ENCODE data around the gene SLA2.

Gene SLA2

GRCh38 chr20:36631646-36632045 lies 14.3 kb downstream of the SLA2 start:
- Histone ChIP-seq H3K27me3 (ENCODE audit: insufficient read depth, low read length) (no peaks in the 10 kb centered on the region), H3K79me2 (ENCODE audit: control insufficient read depth, insufficient read depth, low read length, unreplicated experiment) (no peaks in the 10 kb centered on the region), H3K27ac (ENCODE audit: low read depth, low read length) (no peak overlapping the region), H3K4me3 (ENCODE audit: low read depth, low read length) (no peak overlapping the region), H3K4me1 (ENCODE audit: control insufficient read depth, insufficient read depth, low read length, unreplicated experiment) (no peaks in the 10 kb centered on the region), H3K36me3 (ENCODE audit: insufficient read depth, low read length) (no peaks in the 10 kb centered on the region), H2AFZ (ENCODE audit: low read length, unreplicated experiment) (no peak overlapping the region)

DNA sequence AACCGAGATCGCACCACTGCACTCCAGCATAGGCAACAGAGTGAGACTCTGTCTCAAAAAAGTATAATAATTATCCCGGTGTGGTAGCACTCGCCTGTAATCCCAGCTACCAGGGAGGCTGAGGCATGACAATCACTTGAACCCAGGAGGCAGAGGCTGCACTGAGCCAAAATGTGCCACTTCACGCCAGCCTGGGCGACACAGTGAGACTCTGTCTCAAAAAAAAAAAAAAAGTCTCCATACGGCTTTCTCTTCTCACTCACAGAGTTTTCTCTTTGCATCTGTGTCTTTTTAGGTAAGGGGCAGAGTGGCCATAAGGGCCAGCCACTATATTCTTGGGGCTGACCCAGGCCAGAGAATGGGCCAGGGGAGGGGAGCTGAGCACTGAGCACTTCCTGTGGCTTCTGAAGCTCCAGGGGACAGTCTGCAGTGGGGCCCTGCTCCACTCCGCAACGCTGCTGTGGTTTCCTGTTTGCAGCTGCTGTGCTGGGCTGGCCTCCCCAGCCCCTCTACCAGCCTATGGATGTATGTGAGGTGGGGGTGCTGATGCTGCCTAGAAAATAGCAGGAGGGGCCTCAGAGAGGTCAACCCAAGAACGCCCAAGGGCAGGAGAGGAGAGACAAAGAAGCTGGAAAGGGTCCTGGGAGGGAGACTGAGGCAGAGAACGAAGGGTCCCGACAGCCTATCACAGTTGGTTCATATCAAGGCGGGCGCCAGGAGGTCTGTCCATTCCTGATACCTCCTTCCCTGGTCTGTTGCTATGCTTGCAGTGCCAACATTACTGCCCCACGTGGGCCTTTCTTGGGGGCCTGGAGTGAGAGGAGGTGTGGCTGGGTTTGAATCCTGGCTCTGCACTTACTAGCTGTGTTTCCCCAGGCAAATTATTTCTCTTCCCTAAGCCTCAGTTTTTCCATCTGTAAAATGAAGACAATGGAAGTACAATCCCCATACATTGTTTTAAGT lies 16.0 kb downstream of the SLA2 start:
- Histone ChIP-seq H3K27me3 (ENCODE audit: insufficient read depth, low read length) (no peaks in the 10 kb centered on the region), H3K79me2 (ENCODE audit: control insufficient read depth, insufficient read depth, low read length, unreplicated experiment) (no peaks in the 10 kb centered on the region), H3K36me3 (ENCODE audit: insufficient read depth, low read length) (no peaks in the 10 kb centered on the region), H3K4me1 (ENCODE audit: control insufficient read depth, insufficient read depth, low read length, unreplicated experiment) (no peaks in the 10 kb centered on the region), H3K27ac (ENCODE audit: low read depth, low read length) (no peak overlapping the region), H3K4me3 (ENCODE audit: low read depth, low read length) (no peak overlapping the region), H2AFZ (ENCODE audit: low read length, unreplicated experiment) (no peak overlapping the region)

- Histone ChIP-seq H3K79me2 (ENCODE audit: control insufficient read depth, insufficient read depth, low read length, unreplicated experiment) (no peaks in the 10 kb centered on the region), H2AFZ (ENCODE audit: low read length, unreplicated experiment) (no peak overlapping the region), H3K4me1 (ENCODE audit: control insufficient read depth, insufficient read depth, low read length, unreplicated experiment) (no peaks in the 10 kb centered on the region), H3K36me3 (ENCODE audit: insufficient read depth, low read length) (no peaks in the 10 kb centered on the region), H3K4me3 (ENCODE audit: low read depth, low read length) (no peak overlapping the region), H3K27ac (ENCODE audit: low read depth, low read length) (no peak overlapping the region), H3K27me3 (ENCODE audit: insufficient read depth, low read length) (no peaks in the 10 kb centered on the region)
Observed at GRCh38 chr20:36628076-36628475, 17.9 kb downstream of the SLA2 start.

DNA sequence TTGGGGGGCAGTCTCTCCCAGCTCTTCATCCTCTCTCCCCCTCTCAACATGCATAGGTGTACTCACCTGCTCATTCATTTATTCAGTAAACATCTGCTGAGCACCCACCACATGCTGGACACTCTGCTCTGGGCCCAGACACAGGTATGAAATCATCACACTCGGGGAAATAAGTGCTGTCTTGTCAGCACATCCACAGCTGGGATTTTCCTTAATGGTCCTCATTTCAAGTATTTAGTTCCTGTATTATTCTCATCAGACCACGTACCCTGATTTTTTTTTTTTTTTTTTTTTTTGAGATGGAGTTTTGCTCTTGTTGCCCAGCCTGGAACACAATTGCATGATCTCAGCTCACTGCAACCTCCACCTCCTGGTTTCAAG lies 21.1 kb downstream of the SLA2 start:
- Histone ChIP-seq H3K27me3 (ENCODE audit: insufficient read depth, low read length) (no peaks in the 10 kb centered on the region), H3K4me3 (ENCODE audit: low read depth, low read length) (no peak overlapping the region), H3K36me3 (ENCODE audit: insufficient read depth, low read length) (no peaks in the 10 kb centered on the region), H2AFZ (ENCODE audit: low read length, unreplicated experiment) (no peak overlapping the region), H3K79me2 (ENCODE audit: control insufficient read depth, insufficient read depth, low read length, unreplicated experiment) (no peaks in the 10 kb centered on the region), H3K4me1 (ENCODE audit: control insufficient read depth, insufficient read depth, low read length, unreplicated experiment) (no peaks in the 10 kb centered on the region), H3K27ac (ENCODE audit: low read depth, low read length) (no peak overlapping the region)

GRCh38 chr20:36624068-36624943 lies 21.7 kb downstream of the SLA2 start:
- Histone ChIP-seq H3K4me1 (ENCODE audit: control insufficient read depth, insufficient read depth, low read length, unreplicated experiment) (no peaks in the 10 kb centered on the region), H3K4me3 (ENCODE audit: low read depth, low read length) (no peak overlapping the region), H2AFZ (ENCODE audit: low read length, unreplicated experiment) (no peak overlapping the region), H3K27ac (ENCODE audit: low read depth, low read length) (no peak overlapping the region), H3K36me3 (ENCODE audit: insufficient read depth, low read length) (no peaks in the 10 kb centered on the region), H3K27me3 (ENCODE audit: insufficient read depth, low read length) (no peaks in the 10 kb centered on the region), H3K79me2 (ENCODE audit: control insufficient read depth, insufficient read depth, low read length, unreplicated experiment) (no peaks in the 10 kb centered on the region)

GRCh38 chr20:36623444-36623843 lies 22.6 kb downstream of the SLA2 start:
- Histone ChIP-seq H3K4me3 (ENCODE audit: low read depth, low read length) (no peak overlapping the region), H3K36me3 (ENCODE audit: insufficient read depth, low read length) (no peaks in the 10 kb centered on the region), H3K79me2 (ENCODE audit: control insufficient read depth, insufficient read depth, low read length, unreplicated experiment) (no peaks in the 10 kb centered on the region), H3K27ac (ENCODE audit: low read depth, low read length) (no peak overlapping the region), H3K27me3 (ENCODE audit: insufficient read depth, low read length) (no peaks in the 10 kb centered on the region), H3K4me1 (ENCODE audit: control insufficient read depth, insufficient read depth, low read length, unreplicated experiment) (no peaks in the 10 kb centered on the region), H2AFZ (ENCODE audit: low read length, unreplicated experiment) (no peak overlapping the region)

- Histone ChIP-seq H3K36me3 (ENCODE audit: insufficient read depth, low read length) (no peaks in the 10 kb centered on the region), H3K4me1 (ENCODE audit: control insufficient read depth, insufficient read depth, low read length, unreplicated experiment) (no peaks in the 10 kb centered on the region), H2AFZ (ENCODE audit: low read length, unreplicated experiment) (no peak overlapping the region), H3K4me3 (ENCODE audit: low read depth, low read length) (no peak overlapping the region), H3K27me3 (ENCODE audit: insufficient read depth, low read length) (no peaks in the 10 kb centered on the region), H3K79me2 (ENCODE audit: control insufficient read depth, insufficient read depth, low read length, unreplicated experiment) (no peaks in the 10 kb centered on the region), H3K27ac (ENCODE audit: low read depth, low read length) (no peak overlapping the region)
Observed at GRCh38 chr20:36620917-36621316, 25.1 kb downstream of the SLA2 start.

GRCh38 chr20:36614781-36615557 lies 31.0 kb downstream of the SLA2 start:
- H3K4me1 ChIP-seq (ENCODE audit: control insufficient read depth, insufficient read depth, low read length, unreplicated experiment), result no peaks in the 10 kb centered on the region
- H3K4me3 ChIP-seq (ENCODE audit: low read depth, low read length), result no peak overlapping the region
- H3K79me2 ChIP-seq (ENCODE audit: control insufficient read depth, insufficient read depth, low read length, unreplicated experiment), result no peaks in the 10 kb centered on the region
- H3K36me3 ChIP-seq (ENCODE audit: insufficient read depth, low read length), result peaks cover 22% of the 10 kb centered on the region
- no peaks in the 10 kb centered on the region for H3K27me3 ChIP-seq (ENCODE audit: insufficient read depth, low read length)
- H3K27ac ChIP-seq (ENCODE audit: low read depth, low read length), result no peak overlapping the region
- no peak overlapping the region for H2AFZ ChIP-seq (ENCODE audit: low read length, unreplicated experiment)

DNA sequence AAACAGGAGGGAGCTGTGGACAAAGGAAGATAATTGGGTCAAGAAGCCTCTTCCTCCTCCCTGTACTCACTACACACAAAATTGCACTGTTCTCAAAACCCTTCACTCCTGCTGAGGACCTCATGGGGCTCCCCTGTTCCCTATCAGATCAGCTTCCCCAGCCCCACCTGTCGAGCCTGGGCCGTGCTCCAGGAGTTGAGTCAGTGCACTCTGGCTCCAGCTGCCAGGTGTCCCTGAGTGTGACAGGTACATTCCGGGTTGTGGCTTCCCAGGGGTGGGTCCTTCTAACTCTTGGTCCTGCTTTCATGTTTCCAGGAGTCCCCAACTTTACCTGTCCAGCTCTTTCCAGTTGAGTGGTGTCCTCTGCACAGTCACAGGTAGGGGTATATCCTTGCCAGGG lies 32.0 kb downstream of the SLA2 start:
- H3K79me2 ChIP-seq (ENCODE audit: control insufficient read depth, insufficient read depth, low read length, unreplicated experiment), result peaks cover 3% of the 10 kb centered on the region
- no peaks in the 10 kb centered on the region for H3K4me1 ChIP-seq (ENCODE audit: control insufficient read depth, insufficient read depth, low read length, unreplicated experiment)
- peaks cover 27% of the 10 kb centered on the region for H3K36me3 ChIP-seq (ENCODE audit: insufficient read depth, low read length)
- no peak overlapping the region for H3K4me3 ChIP-seq (ENCODE audit: low read depth, low read length)
- no peak overlapping the region for H3K27ac ChIP-seq (ENCODE audit: low read depth, low read length)
- H3K27me3 ChIP-seq (ENCODE audit: insufficient read depth, low read length), result no peaks in the 10 kb centered on the region
- H2AFZ ChIP-seq (ENCODE audit: low read length, unreplicated experiment), result no peak overlapping the region

- no peak overlapping the region for H3K4me3 ChIP-seq (ENCODE audit: low read depth, low read length)
- no peaks in the 10 kb centered on the region for H3K27me3 ChIP-seq (ENCODE audit: insufficient read depth, low read length)
- no peak overlapping the region for H3K27ac ChIP-seq (ENCODE audit: low read depth, low read length)
- peaks cover 11% of the 10 kb centered on the region for H3K4me1 ChIP-seq (ENCODE audit: control insufficient read depth, insufficient read depth, low read length, unreplicated experiment)
- peaks cover 23% of the 10 kb centered on the region for H3K79me2 ChIP-seq (ENCODE audit: control insufficient read depth, insufficient read depth, low read length, unreplicated experiment)
- H2AFZ ChIP-seq (ENCODE audit: low read length, unreplicated experiment), result no peak overlapping the region
- H3K36me3 ChIP-seq (ENCODE audit: insufficient read depth, low read length), result peaks cover 36% of the 10 kb centered on the region
Observed at GRCh38 chr20:36611625-36612024, 34.4 kb downstream of the SLA2 start.

All from ACC112 (cell line).